GM19238 (cell line): ENCODE results near the gene SUPT4H1.

Source experiments
- DNase-seq: peaks from one replicate; pipeline ENCODE4 v3.0.0; 2011; ENCODE audit warnings: low spot score; ENCODE audit not compliant: insufficient read length

SUPT4H1 gene

DNA sequence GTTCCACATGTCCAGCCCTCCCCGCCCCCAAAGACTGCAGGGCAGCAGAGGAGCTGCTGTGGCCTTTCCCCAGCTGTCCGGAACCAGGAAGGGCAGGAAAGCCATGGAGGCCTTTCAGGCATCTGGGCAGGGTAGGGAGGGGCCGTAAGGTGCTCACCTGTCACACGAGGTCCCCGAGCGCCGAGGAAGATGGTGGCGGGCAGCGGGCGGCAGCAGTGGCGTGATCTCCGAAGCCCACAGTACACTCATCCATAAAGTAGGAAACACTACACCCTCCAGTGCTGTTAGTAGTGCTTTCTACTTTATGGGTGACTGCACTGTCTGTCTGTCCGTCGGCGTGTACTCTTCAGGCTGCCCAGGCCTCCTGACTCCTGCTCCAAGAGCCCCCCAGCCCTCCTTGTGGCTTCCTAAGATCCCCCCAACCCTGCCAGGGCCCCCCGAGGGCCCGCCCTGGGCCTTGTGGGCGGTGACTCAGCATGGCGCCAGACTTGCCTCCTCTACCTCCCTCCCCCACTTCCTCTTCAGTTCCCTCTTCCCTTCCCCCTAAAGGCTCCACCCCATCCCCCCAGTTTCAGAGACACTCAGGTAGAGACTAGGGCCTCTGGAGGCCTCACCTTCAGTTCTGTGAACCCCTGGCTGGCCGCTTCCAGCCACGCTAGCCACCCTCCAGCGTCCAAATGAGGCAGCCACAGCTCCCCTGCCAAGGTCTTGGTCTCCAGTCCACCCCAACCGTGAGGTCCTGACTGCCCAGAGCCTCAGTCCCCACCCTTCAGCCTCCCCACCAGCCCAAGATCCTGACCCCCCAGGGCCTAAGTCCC lies 20.8 kb downstream of the SUPT4H1 start:
- no peak for DNase-seq

DNA sequence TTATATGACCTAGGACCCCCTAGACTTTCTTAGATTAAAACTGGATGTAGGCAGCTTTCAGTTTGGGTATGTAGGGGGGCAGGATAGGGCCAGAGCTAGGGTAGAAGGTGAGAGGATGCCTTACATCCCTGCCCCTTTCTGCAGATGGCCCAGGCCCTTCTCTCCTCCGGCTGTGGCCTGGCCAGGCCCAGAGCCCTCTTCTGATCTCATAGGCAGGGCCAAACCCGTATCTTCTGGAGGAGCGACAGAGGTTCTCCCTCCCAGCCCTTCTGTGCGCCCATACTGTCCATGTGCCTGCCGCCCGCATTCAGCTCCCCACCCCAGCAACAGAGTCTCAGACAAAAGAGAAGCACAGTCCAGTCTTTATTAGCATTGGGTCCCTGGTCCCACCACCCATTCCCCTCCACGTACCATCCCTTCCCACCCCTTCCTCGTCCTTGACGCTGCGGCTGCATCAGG lies 21.4 kb downstream of the SUPT4H1 start:
- DNase-seq: no peak

DNA sequence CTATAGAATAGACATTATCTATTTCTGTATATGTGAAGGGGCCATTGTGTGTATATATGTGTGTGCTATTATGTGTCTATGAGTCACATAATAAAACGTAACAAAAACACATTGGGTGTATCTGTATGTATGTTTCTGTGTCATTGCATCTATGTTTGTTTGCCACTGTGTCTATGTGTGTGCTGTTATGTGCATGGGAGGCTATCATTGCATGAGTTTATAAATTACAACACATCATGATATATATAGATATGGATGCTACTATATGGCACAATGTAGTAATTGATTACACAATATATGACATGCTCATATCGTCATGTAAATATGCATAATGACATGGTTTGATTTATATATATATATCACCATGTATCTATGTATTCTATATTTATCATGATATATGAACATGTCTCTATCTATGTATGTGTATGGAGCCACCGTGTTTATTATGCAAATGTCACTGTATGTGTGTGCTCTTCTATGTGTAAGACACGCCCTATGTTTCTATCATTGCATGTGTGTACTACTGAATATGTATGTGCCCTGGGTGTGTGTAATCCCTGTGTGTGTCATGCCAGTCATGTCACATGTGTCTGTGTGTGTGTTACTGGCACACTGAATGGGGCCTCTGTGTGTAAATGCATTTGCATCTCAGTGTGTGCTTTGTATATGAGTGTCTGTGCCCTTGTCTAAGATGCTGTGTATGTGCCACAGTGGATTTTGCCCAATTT lies 22.0 kb downstream of the SUPT4H1 start:
- DNase-seq: no peak

DNA sequence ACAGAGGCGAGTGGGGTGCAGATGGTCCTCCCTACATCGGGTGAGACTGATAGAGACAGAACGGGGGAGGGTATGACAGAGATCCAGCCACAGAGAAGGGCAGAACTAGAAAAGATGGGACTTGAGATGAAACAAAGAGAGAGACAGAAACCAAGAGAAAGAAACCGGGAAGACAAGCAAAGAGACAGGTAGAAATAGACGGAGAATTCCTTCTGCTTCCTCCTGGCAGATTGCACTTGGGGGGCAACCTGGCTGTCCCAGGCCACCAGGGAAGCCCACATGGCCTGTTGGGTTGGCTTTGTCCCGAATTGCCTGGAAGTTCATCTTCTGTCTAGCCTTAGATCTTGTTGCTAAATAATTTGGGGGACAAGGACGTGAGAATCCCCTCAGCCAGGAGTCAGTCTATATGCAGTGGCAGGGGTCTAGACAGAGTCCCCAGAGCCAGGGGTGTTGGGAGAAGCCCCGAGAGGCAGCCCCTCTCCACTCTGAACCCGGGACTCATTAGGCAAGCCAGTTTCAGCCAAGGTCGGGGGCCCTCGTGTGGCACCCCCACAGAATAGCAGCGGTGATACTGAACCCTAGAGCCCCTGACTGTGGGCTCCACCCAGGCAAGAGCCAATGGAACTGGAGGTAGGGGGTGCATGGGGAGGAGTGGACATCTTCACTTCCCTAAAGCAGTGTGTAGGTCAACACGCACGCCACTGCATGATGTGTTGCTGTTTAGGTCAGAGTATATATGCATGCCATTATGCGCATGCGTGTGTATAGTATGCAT lies 22.8 kb downstream of the SUPT4H1 start:
- peak; percentile 75 for DNase-seq

DNA sequence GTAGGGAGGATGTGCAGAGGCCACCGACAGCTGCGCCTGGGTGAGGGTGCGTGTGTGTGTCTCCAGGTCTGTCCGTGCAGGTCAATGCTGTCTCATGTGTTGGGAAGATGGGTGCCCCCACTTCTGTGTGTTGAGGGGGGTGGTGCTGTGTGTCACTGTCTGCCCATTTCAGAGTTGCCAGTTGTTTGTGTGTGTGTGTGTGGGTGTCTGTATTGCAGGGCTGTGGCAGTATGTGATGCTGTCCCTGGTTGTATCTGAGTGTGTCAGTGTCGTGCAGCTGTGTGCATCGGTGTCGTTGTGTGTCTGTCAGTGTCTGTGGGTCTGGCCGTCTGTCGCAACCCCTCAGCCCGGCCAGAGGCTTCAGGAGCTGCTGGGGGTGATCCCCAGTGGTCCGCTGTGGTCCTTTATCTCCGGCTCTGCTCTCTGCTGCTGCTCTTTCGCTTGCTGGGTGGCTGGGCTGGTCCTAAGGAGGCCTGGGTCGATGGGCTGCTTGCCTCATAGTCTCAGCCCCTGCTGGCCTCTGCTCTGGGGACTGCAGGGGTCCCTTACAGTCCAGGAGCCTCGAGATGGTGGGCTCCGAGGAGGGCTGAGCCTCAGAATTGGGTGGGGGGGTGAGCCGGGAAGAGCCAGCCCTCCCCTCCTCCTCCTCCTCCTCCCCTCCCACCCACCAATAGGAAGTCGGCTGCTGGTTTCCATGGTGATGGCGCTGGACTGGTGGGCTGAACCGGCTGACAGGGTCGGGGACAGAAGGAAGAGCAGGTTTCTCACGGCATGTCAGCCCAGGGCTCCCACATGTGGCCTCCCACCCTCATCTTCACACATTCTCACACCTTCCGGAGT lies 23.6 kb downstream of the SUPT4H1 start, which contains the start of gene TSPOAP1:
TSS of gene TSPOAP1 (minus strand) at position 601 of the 840 bp plus-strand sequence. CDS start 875 bp downstream, outside the sequence.
- peak; percentile 83 for DNase-seq

DNA sequence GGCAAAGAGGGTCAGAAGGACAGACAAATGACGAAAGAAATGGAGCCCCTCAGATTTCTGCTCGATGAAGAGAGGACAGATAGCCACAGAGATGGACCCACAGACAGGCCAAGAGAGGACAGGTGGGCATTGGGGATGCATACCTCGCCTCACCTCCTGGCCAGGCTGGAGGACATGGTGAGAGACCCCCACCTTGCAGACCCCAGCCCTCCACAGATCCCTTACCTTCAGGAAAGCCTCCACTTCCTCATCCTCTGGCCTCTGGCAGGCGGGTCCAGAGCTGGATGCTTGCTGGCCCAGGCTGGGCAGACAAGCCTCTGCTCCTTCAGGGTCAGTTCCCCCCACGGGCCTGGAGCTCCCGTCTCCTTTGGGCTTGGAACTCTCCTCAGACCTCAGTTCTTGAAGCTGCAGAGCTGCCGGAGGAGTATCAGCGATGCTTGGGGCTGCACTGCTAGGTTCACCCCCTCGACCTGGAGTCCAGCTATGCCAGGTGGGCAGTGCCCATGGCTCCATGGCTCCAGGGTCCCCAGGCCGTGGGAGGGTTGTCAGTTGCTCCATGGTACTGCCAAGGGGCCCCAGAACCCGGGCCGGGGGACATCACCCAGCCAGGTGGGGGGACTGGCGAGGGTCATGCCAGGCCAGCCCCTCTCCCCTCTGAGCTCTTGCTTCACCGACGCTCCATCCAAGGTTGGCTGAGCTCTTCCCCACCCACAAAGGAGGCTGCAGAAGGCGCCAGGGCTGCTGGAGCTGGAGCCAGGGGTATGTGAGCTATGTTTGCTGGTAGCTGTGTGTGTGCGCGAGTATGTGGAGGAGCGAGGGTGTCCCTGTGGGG lies 24.4 kb downstream of the SUPT4H1 start:
- DNase-seq: no peak

DNA sequence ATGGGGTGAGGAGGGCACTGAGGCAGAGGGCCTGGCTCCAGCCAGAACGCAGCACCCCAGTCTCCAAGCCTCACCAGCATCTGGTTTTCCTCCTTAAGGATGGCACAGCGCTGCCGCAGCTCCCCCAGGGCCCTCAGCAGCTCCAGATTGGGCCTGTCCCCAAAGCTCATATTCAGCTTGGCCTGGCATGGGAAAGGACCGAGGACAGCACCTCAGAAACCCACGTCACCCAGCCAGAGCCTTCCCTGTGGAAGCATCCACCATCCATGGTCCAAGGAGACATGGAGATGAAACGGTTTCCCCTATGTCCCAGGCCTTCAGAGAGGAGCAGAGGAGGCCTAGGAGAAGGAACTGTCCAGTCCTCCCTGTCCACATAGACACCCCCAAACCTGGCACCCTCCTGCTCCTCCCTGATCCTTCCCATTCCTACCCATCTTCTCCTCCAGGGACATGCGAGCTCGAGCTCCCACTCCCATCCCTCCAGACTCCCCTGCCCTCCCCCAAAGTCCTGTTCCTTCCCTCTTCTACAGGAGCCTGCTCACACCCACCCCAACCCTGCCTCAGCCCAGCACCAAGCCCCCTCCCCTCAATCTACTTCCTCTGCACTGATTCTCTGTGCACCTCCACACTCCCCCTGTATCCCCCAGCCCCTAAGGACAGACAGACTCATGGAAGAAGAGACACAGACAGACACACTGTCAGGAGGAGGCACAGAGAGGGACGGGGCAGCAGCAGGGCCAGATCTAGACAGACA lies 25.2 kb downstream of the SUPT4H1 start:
- no peak for DNase-seq

DNA sequence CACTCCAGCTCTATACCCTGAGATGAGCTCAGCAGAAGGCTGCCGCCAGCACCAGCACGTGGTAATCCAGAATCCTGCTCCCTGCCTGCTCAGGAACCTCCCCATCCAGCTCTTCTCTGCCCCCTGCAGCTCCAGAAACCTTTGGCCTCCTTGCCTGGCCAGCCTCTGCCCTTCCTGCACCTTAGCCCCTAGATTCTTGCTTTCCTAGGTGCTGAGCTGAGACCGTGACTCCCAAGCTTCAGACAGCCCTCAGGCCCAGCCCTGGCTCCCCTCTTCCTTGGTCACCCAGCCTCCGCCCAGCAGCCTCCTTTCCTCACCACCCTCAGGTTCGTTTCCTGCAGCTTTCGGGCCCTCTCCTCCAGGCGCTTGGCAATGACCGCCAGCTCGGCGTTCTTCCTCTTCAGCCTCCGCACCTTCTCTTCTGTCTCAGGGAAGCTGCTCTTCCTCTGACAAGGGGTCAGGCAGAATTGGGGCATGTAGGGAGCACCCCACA lies 26.0 kb downstream of the SUPT4H1 start:
- DNase-seq: no peak

DNA sequence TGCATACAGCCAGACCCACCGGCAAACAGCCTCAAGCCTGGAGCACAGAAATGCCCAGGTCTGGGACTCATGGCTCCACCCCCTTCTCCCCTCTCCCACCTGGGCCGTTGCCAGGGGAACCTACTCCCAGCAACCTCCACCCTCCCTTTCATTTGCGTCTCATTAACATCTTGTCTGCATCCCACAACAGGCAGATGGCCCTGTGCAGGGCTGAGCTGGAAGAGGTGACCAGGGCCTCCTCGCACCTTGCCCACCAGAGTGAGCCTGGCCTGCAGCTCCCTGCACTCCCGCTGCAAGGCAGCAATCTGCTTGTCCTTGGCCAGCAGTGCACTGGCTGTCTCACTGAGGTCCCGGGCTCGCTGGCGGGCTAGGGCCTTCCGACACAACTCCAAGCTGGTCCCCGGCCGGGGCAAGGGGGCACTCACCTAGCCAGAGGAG lies 26.7 kb downstream of the SUPT4H1 start:
- no peak for DNase-seq

DNA sequence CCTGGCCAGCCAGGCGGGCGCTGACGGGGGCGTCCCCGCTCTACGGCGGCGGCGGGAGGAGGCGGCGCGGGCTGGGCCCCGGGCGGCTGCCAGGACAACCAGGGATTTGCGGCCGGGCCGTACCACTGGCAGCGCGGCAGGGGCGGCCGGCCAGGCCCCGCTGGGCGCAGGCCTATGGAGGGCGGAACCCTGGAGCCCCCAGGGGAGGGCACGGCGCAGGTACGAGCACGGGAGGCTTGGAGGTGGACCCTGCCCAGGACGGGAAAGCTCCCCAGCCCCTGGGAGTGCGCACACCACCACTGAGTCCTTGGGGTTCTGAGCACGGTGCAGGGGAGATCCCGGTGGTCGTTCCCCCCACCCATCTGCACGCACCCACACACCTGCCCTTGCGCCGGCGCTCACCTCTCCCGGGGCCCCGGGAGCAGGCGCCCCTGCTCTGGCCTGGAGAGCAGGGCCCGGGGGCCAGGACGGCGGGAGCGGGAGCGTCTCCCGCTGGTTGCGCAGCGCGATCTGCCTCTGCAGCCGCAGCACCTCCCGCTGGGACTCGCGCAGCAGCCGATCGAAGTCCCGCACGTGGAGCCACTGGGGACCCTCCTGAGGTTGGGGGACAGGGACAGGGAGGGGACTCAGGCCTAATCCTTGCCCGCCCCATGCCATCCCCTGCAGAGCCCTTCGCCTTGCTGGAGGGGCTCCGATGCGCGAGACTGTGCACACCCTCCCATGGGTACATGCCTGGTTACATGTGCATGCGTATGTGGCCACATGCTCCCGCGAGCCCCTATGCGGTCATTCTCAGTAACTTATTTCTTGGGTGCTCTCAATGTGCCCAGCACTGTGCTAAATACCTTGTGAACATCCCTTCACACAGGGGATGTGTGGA lies 27.4 kb downstream of the SUPT4H1 start:
- no peak for DNase-seq

DNA sequence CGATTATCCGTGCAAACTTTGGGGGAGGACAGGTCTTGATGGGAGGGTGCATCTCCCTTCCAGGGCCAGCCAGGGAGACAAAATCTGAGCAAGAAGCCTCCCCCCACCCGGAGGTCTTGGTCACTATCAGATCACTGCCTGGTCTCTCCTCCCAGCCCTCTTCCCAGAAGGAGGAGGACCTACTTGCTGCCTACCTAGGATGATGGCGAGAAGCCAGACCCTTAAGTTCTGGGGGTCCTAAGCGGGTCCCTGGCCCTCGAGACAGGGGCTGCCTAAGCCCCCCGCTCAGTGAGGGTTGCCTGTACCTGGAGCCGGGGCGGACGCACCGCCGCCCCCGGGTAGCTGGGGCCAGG lies 28.0 kb downstream of the SUPT4H1 start:
- DNase-seq: no peak

DNA sequence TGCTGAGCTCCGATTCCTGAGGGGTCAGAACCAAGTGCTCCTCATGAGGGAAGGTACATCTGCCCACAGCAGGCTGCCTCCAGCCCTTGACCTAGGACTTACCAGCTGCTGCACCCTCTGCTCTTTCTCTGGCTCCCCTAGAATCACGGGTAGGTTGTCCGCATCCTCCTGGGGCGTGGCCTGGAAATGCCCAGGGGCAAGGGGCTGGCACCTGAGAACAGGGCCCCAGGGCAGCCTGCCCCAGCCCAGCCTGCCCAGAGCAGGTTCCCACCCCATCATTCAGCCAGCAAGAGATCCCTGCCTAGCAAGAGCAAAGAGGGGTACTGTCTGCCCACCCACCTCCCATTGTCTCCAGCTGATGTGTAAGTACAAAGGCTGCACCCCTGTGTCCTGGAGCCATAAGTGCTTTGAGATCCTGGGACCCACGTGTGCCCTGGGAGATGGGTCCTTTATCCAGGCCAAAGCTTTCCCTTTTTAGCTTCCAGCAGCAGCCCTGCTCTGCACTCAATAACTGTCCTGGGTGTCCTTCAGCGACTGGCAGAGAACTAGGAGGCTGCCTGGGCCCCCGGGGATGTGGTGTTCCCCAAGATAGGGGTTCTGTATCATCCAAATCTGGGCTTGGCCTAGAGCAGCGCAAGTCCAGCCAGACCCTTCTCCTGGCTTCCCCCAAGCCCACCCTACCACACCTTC lies 28.5 kb downstream of the SUPT4H1 start:
- DNase-seq: no peak

DNA sequence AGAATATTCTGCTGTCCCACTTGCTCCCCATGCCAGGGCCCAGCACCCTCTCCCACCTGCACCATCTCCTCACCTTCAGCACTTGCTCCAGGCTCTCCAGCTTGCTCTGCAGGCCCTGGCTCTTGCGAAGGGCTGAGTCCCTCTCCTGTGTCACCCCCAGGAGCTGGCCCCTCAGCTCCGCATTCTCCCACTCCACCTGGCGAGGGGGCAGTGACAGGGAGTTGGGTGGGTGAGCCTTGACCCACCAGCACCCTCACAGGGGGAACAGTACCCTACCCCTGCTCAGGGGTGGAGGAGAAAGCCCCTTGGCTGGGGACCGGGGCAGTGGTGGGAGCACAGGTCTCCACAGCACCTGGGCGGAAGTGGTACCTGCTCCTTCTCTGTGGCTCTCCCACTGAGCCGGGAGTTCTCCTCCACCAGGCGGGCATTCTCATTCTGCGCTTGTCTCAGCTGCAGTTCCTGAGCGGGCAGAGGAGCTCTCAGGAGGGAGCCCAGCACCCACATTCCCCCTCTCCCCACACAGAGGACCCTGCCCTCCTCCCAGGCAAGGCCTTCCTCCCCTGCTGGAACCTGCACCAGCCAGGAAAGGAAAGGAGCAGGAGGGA lies 29.3 kb downstream of the SUPT4H1 start:
- no peak for DNase-seq

DNA sequence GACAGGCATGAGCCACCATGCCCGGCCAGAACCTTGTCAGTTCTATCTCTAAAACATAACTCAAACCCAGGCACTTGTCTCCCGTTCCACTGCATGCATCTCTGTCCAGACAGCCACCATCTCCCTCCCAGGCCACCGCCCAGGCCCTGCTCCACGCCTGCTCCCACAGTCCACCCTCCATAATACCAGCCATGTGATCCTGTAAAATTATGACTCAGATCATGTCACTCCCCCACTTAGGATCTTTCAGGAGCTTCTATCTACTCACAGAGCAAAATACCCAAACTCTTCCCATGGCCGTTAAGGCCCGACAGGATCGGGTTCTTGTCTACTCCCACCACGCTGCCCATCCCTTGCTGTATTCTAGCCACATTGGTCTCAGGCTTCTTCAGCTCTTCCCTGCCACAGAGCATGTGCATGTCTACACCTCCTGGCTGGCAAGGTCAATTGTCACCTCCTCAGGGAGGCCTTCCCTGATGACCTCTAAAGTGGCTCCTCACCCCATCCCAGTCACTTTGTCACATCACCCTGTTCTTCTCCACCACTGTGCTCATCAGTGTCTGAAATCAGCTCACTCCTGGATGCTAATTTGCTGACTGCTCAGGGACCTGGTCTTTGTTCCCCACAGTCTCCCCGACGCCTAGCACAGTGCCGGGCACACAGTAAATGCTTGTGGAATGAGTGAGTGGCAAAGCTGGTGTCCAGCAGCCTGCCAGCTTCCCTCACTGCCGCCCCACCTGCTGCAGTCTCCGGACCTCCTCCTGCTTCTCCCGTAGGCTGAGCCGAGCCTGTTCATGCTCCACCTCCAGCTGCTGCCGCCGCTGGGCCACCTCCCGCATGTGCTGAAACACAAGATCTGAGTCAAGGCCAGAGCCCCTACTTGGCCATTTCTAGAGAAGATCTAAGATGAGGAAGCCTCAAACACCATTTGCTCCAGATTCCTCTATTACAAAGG lies 30.2 kb downstream of the SUPT4H1 start:
- DNase-seq: no peak

DNA sequence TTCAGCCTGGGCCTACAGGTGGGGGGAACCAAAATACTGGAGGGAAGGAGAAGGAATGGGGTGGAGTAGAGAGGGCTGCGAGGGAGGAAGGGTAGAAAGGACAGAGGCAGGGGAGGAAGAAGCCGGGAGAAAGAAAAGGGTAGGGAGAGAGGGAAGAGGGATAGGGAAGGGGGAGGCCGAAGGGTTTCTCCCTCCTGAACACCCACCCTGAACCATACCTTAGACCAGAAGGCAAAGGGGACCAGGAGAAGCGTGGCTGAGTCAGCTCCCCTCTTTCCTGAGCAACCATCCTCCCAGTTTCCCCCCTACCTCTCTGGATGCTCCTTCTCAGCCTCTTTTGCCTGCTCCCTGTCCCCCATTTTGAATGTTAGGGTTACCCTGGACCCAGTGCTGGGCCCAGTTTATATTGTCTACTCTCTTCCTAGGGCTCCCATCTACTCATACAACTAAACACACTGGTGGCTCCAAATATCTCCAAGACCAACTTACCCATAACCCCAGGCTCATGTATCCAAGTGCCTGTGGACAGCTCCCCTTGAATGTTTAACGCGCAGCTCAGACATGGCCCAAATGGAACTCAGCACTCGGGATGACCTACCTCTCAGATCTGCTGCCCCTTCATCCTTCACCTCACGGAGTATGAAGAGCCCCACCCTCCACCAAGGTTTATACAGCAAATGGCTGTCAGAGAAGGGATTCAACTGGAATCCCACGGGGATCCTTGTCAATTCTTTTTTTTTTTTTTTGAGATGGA lies 31.3 kb downstream of the SUPT4H1 start:
- no peak for DNase-seq
